HepG2 (cell line): ENCODE measurements around the gene SPHK1. TPM values are rescaled to one million over a fixed set of nuclear protein-coding genes. Genes with fewer than 3 reads are reported as not detected.

ENCODE experiments used
- ARID5B ChIP-seq: IDR thresholded peaks from 2 replicates; pipeline ENCODE4 v1.4.0; 2020; ENCODE audit warnings: mild to moderate bottlenecking, missing genetic modification reagents
- GFI1 ChIP-seq: sonication (generic); formaldehyde crosslinking; IDR thresholded peaks from 2 replicates; pipeline ENCODE4 v1.5.0; 2020; ENCODE audit warnings: missing genetic modification reagents, mild to moderate bottlenecking, borderline replicate concordance
- HBP1 ChIP-seq: IDR thresholded peaks from 2 replicates; pipeline ENCODE4 v1.6.1; 2016; ENCODE audit warnings: low read depth, control low read depth
- HINFP ChIP-seq: sonication (generic); formaldehyde crosslinking; IDR thresholded peaks from 2 replicates; pipeline ENCODE4 v1.4.0; 2020; ENCODE audit warnings: low read depth, mild to moderate bottlenecking, missing genetic modification reagents
- JUND ChIP-seq: sonication (generic); formaldehyde crosslinking; IDR thresholded peaks from 2 replicates; pipeline ENCODE4 v1.8.0; 2022; ENCODE audit warnings: mild to moderate bottlenecking, missing genetic modification reagents
- KDM5B ChIP-seq: sonication (generic); formaldehyde crosslinking; IDR thresholded peaks from 2 replicates; pipeline ENCODE4 v1.4.0; 2020; ENCODE audit warnings: missing genetic modification reagents, mild to moderate bottlenecking, borderline replicate concordance
- NFYB ChIP-seq: sonication (generic); formaldehyde crosslinking; IDR thresholded peaks from 2 replicates; pipeline ENCODE4 v1.4.0; 2020; ENCODE audit warnings: missing genetic modification reagents
- PBX3 ChIP-seq: sonication (generic); formaldehyde crosslinking; IDR thresholded peaks from 2 replicates; pipeline ENCODE4 v1.8.1; 2023; ENCODE audit warnings: missing genetic modification reagents, inconsistent platforms, borderline replicate concordance
- SP5 ChIP-seq: IDR thresholded peaks from 2 replicates; pipeline ENCODE4 v1.6.1; 2016; ENCODE audit warnings: low read depth, borderline replicate concordance
- TARDBP ChIP-seq: sonication (generic); formaldehyde crosslinking; IDR thresholded peaks from 2 replicates; pipeline ENCODE4 v1.8.0; 2022; ENCODE audit warnings: mild to moderate bottlenecking, missing genetic modification reagents
- ZC3H13 ChIP-seq: sonication (generic); formaldehyde crosslinking; IDR thresholded peaks from 2 replicates; pipeline ENCODE4 v1.8.1; 2023; ENCODE audit warnings: mild to moderate bottlenecking, missing genetic modification reagents, moderate library complexity
- ZFP37 ChIP-seq: sonication (generic); formaldehyde crosslinking; IDR thresholded peaks from 2 replicates; pipeline ENCODE4 v1.4.0; 2020; ENCODE audit warnings: missing genetic modification reagents, borderline replicate concordance
- ZKSCAN1 ChIP-seq: fragments of 150-350 bp; IDR thresholded peaks from 2 replicates; pipeline ENCODE4 v1.6.1; 2014; ENCODE audit warnings: low read length
- ZNF30 ChIP-seq: sonication (generic); formaldehyde crosslinking; IDR thresholded peaks from 2 replicates; pipeline ENCODE4 v1.5.0; 2020; ENCODE audit warnings: mild to moderate bottlenecking, missing genetic modification reagents
- ZNF672 ChIP-seq: sonication (generic); formaldehyde crosslinking; IDR thresholded peaks from 2 replicates; pipeline ENCODE4 v1.8.1; 2022; ENCODE audit warnings: missing genetic modification reagents
- ZNF709 ChIP-seq: sonication (generic); formaldehyde crosslinking; IDR thresholded peaks from 2 replicates; pipeline ENCODE4 v1.5.0; 2020; ENCODE audit warnings: mild to moderate bottlenecking, missing genetic modification reagents
- ZNF792 ChIP-seq: IDR thresholded peaks from 2 replicates; pipeline ENCODE4 v1.6.1; 2016
- ZSCAN22 ChIP-seq: sonication (generic); formaldehyde crosslinking; IDR thresholded peaks from 2 replicates; pipeline ENCODE4 v1.4.0; 2020; ENCODE audit warnings: mild to moderate bottlenecking, missing genetic modification reagents
- ZXDC ChIP-seq: sonication (generic); formaldehyde crosslinking; IDR thresholded peaks from 2 replicates; pipeline ENCODE4 v1.5.0; 2020; ENCODE audit warnings: mild to moderate bottlenecking, missing genetic modification reagents
- polyA plus RNA-seq, 8 experiments: library from polyadenylated mRNA; depleted of rRNA in 3 of 8; stranded (reverse) in 7 of 8; unstranded in 1 of 8; fragments of >200 nt; fragmentation: Illumina TruSeq in 4 of 8; extraction: Trizol in 4 of 8; gene quantifications; 2 replicates each; pipeline versions ENCODE4 v1.2.1 to v1.2.3, GENCODE V29; 2011 to 2016; ENCODE audit warnings: low read depth in 4 of 8, missing spikeins in 1 of 8, mixed read lengths in 1 of 8; ENCODE audit not compliant: insufficient read depth in 1 of 8
- total RNA-seq, 5 experiments: library from RNA; depleted of rRNA; stranded (reverse); fragments of >200 nt; fragmentation: Illumina TruSeq; extraction: Trizol; gene quantifications; 2 replicates each; pipeline ENCODE4 v1.2.3, GENCODE V29; 2016; ENCODE audit warnings: low read depth in 1 of 5

Gene SPHK1
- total and polyA plus RNA-seq, 2 of the 13 experiments (the other 11 are each of a cell fraction or from before 2014, with no cell fraction given): 129 to 160 TPM

- TF ChIP-seq ARID5B (CRISPR knock-in tag): peak; percentile 95
- peak; percentile 63; the same call in 1 of the 2 replicates for TF ChIP-seq HINFP (CRISPR knock-in tag)
- TF ChIP-seq JUND (CRISPR knock-in tag): peak; percentile 41; the same call in 1 of the 2 replicates
- TF ChIP-seq ZKSCAN1: no peak
- TF ChIP-seq ZXDC (CRISPR knock-in tag): peak; percentile 87
- peak; percentile 75; the same call in 1 of the 2 replicates for TF ChIP-seq KDM5B (CRISPR knock-in tag)
- TF ChIP-seq ZNF709: no peak
- TF ChIP-seq ZNF672 (CRISPR knock-in tag): peak; percentile 99
- TF ChIP-seq ZFP37 (CRISPR knock-in tag): no peak
- TF ChIP-seq ZNF30 (CRISPR knock-in tag): no peak
- TF ChIP-seq TARDBP (CRISPR knock-in tag): peak; percentile 96
- no peak for TF ChIP-seq ZSCAN22 (CRISPR knock-in tag)
- peak; percentile 95 for TF ChIP-seq SP5 (CRISPR knock-in tag)
- TF ChIP-seq GFI1 (CRISPR knock-in tag): peak; percentile 83
- TF ChIP-seq ZC3H13 (CRISPR knock-in tag): peak; percentile 92
- peak; percentile 85; the same call in 1 of the 2 replicates for TF ChIP-seq ZNF792 (CRISPR knock-in tag)
- no peak; the same call in 1 of the 2 replicates for TF ChIP-seq HBP1
- TF ChIP-seq PBX3 (CRISPR knock-in tag): no peak
- no peak for TF ChIP-seq NFYB (CRISPR knock-in tag)
Observed at GRCh38 chr17:76376318-76377133, 7.9 kb upstream of the SPHK1 start (continued).
